Lower leg skin (tissue), 3 donors: ENCODE measurements around the gene ACR.
"Not testable (repeated sequence)": the region's sequence is repeated elsewhere in the genome, so short reads cannot be mapped to it uniquely, and the experiment has no call there.

Experiments
- CTCF ChIP-seq, 3 donors: fragments of 450-650 bp; IDR thresholded peaks; one replicate each; pipeline ENCODE4 v1.5.1; 2016; ENCODE audit warnings: antibody characterized with exemption in 3 of 3, mild to moderate bottlenecking in 3 of 3, moderate library complexity in 2 of 3
- POLR2A ChIP-seq, 2 donors: fragments of 450-650 bp; IDR thresholded peaks; one replicate each; pipeline ENCODE4 v1.6.1; 2016 to 2017; ENCODE audit warnings: antibody characterized with exemption in 2 of 2, mild to moderate bottlenecking in 1 of 2, moderate library complexity in 1 of 2

- not testable (repeated sequence) for TF ChIP-seq CTCF, POLR2A (IDR thresholded peaks at IDR 0.05)
Measured at GRCh38 chr22:50744424-50744823, 6.4 kb downstream of the ACR start.
